Muscle layer of colon (tissue), 2 donors: Measurements from ENCODE around the gene KRT20.
"Not testable (repeated sequence)": the region's sequence is repeated elsewhere in the genome, so short reads cannot be mapped to it uniquely, and the experiment has no call there.

Experiments
- H3K27ac ChIP-seq: one replicate; pipeline ENCODE4 v1.7.0; 2013; ENCODE audit warnings: low read depth, mild to moderate bottlenecking, low read length, moderate library complexity
- H3K27me3 ChIP-seq, 2 donors: one replicate each; pipeline ENCODE4 v1.7.0; 2013; ENCODE audit warnings: low read length in 2 of 2, mild to moderate bottlenecking in 2 of 2; ENCODE audit not compliant: insufficient read depth in 2 of 2, control insufficient read depth in 1 of 2
- H3K36me3 ChIP-seq: one replicate; pipeline ENCODE4 v1.7.0; 2013; ENCODE audit warnings: mild to moderate bottlenecking, low read length; ENCODE audit not compliant: insufficient read depth
- H3K4me1 ChIP-seq: one replicate; pipeline ENCODE4 v1.7.0; 2013; ENCODE audit warnings: mild to moderate bottlenecking, low read length; ENCODE audit not compliant: insufficient read depth
- H3K4me3 ChIP-seq, 2 donors: one replicate each; pipeline ENCODE4 v1.7.0; 2013; ENCODE audit warnings: low read length in 2 of 2, low read depth in 1 of 2, mild to moderate bottlenecking in 1 of 2, moderate library complexity in 1 of 2
- H3K9ac ChIP-seq: one replicate; pipeline ENCODE4 v1.7.0; 2013; ENCODE audit warnings: low read length
- H3K9me3 ChIP-seq: one replicate; pipeline ENCODE4 v1.7.0; 2013; ENCODE audit warnings: mild to moderate bottlenecking, low read length
- donor health status: abdominal sarcoma.
- donor health status: Adenocarcinoma of cecum.

Gene KRT20, protein sequence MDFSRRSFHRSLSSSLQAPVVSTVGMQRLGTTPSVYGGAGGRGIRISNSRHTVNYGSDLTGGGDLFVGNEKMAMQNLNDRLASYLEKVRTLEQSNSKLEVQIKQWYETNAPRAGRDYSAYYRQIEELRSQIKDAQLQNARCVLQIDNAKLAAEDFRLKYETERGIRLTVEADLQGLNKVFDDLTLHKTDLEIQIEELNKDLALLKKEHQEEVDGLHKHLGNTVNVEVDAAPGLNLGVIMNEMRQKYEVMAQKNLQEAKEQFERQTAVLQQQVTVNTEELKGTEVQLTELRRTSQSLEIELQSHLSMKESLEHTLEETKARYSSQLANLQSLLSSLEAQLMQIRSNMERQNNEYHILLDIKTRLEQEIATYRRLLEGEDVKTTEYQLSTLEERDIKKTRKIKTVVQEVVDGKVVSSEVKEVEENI

DNA sequence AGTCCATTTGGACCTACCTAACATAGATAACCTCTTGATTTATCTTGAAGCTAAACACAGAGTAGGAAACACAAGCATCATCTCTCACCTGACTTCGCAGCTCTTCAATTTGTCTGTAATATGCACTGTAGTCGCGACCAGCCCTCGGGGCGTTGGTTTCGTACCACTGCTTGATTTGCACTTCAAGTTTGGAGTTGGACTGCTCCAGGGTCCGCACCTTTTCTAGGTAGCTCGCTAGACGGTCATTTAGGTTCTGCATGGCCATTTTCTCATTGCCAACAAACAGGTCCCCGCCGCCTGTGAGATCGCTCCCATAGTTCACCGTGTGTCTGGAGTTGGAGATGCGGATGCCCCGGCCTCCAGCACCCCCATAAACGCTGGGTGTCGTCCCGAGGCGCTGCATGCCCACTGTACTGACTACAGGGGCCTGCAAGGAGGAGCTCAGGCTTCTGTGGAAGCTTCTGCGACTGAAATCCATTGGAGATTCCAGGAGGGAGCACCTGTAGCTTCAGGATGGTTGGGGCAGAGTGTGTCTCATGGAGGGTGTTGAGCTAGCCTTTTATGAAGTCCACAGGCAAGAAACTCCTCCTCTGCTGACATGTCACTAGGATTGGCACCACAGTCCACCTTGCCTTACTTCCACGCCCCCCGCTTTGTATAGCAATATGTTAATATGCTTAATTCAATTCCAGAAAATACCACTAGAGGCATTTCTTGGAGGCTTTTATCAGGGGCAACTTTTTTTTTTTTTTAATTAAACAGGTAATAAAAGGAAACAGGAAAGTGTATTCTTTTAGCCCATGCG is at the start of gene KRT20:
Gene KRT20 (minus strand): TSS at position 535 of the 805 bp plus-strand sequence. CDS start 57 bp downstream, at position 478.
- Histone ChIP-seq H3K4me3 (no peak within 1 kb of the TSS), H3K9ac (no peak within 1 kb of the TSS), H3K27me3 (peaks cover 0 to 4% of the 10 kb centered on the region in 2 donors), H3K27ac (no peak within 1 kb of the TSS), H3K9me3 (no peaks in the 10 kb centered on the region), H3K36me3 (no peaks in the 10 kb centered on the region), H3K4me1 (no peaks in the 10 kb centered on the region)

DNA sequence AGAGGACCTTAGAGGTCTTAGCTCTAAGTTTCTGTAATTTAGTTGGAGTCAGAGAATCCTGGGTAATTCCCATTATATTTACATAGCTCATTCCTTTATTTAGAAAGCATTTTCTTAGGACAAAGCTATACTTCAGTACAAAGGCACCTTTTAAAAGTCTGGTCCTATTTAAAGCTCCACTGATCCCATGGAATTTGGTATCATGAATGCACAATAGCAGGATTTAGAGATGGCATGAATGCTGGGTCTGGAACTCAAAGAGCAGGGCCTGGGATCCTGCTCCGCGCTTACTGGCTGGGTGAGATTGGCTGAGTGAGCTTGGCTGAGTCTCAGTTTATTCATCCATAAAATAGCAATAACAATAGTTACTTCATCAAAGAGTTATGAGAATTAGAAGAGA is 47.6 kb upstream of the KRT20 start:
- no peaks in the 10 kb centered on the region for H3K36me3 ChIP-seq
- H3K27me3 ChIP-seq, result no peaks in the 10 kb centered on the region
- no peaks in the 10 kb centered on the region for H3K4me1 ChIP-seq
- no peak overlapping the region for H3K9ac ChIP-seq
- no peaks in the 10 kb centered on the region for H3K9me3 ChIP-seq
- H3K27ac ChIP-seq, result no peak overlapping the region
- H3K4me3 ChIP-seq, result no peak overlapping the region

DNA sequence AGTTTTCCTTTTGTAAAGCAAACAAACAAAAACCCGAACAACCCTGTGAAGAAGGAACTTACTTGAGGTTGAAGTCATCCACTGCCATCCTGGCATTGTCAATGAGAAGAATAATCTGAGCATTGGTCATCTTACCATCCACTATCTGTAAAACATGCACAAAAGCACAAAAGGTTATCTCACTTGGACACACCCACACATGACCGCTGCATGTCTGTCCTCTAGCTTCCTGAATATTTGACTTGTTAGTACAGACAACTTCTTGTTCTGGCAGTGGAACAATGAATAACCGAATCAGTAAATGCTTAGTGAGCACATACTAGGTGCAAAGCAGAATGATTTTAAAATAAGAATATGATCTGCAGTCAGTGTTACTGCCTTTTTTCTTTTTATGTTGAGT is 46.3 kb upstream of the KRT20 start:
- no peak overlapping the region for H3K9ac ChIP-seq
- H3K9me3 ChIP-seq, result no peaks in the 10 kb centered on the region
- H3K27ac ChIP-seq, result no peak overlapping the region
- no peaks in the 10 kb centered on the region for H3K4me1 ChIP-seq
- no peaks in the 10 kb centered on the region for H3K27me3 ChIP-seq
- no peaks in the 10 kb centered on the region for H3K36me3 ChIP-seq
- no peak overlapping the region for H3K4me3 ChIP-seq

DNA sequence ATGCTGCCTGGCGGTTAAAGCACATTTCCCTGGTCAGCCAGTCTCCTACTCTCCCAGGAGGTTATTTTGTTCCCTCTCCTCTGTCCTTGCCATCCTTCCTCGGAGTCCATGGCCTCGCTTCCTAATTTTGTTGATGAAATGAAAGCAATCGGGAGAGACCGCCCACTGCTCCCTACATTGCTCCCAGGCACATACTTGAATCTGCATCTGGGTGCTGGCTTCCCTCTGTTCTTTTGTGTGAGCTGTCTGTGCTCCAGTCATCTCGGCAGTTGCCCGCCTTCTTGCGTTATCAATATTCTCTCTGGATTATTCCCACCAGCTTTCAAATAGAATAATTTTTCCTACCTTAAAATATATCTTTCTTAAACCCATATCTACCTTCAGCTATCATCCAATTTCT is 41.3 kb upstream of the KRT20 start:
- H3K36me3 ChIP-seq, result no peaks in the 10 kb centered on the region
- no peak overlapping the region for H3K27ac ChIP-seq
- no peaks in the 10 kb centered on the region for H3K27me3 ChIP-seq
- no peak overlapping the region for H3K4me3 ChIP-seq
- no peak overlapping the region for H3K9ac ChIP-seq
- H3K9me3 ChIP-seq, result no peaks in the 10 kb centered on the region
- no peaks in the 10 kb centered on the region for H3K4me1 ChIP-seq

DNA sequence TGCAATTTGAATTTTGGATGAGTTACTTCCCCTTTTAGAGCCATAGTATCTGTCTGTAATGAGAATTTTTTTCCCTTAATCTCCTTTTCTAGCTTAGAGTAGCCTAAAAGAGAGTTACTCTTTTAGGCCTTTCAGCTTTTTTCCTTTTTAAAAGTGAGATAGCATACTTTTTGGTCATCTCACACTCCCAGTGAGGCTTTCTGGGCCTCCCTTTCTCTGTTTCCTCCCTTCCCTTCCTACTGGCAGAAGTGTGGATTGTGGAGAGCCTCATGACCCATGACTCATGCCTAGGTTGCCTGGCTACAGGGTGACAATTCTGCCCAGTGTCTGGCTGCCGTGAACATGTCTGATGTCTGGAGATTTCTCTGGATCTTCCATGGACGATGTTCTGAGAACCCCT is 37.2 kb upstream of the KRT20 start:
- H3K36me3 ChIP-seq, result no peaks in the 10 kb centered on the region
- H3K27me3 ChIP-seq, result no peaks in the 10 kb centered on the region
- H3K4me1 ChIP-seq, result no peaks in the 10 kb centered on the region
- no peak overlapping the region for H3K9ac ChIP-seq
- no peak overlapping the region for H3K27ac ChIP-seq
- H3K9me3 ChIP-seq, result no peaks in the 10 kb centered on the region
- no peak overlapping the region for H3K4me3 ChIP-seq

DNA sequence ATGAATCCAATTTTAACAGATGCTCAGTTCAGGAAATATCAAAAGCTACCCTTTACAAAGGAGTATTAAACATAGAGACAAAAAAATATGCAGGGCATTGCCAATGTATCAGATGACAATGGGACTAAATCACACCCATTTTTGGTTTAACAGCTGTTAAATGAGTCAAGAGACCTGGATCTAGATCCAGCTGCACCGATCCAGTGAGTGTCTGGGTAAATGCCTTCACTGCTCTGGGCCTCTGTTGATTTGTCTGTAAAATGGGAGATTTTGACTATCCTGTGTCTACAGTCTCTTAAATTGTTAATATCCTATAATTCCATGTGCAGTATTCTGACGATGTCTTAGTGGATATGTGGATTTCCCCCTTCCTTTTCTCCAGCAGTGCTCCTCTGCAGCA is 36.0 kb upstream of the KRT20 start:
- Histone ChIP-seq H3K27me3 (no peaks in the 10 kb centered on the region), H3K27ac (no peak overlapping the region), H3K9ac (no peak overlapping the region), H3K4me1 (no peaks in the 10 kb centered on the region), H3K9me3 (no peaks in the 10 kb centered on the region), H3K36me3 (no peaks in the 10 kb centered on the region), H3K4me3 (no peak overlapping the region)

DNA sequence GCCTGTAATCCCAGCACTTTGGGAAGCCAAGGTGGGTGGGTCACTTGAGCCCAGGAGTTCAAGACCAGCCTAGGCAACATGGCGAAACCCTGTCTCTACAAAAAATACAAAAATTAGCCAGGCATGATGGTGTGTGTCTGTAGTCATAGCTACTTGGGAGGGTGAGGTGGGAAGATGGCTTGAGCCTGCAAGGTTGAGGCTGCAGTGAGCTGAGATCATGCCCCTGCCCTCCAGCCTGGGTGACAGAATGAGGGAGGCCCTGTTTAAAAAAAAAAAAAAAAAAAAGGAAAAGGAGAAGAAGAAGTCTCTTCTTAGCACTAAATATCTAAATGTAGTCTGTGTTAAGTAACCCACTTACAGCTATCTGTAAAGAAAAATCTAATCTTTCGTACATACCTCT is 32.1 kb upstream of the KRT20 start:
- H3K27me3 ChIP-seq, H3K9ac ChIP-seq, H3K9me3 ChIP-seq, H3K4me3 ChIP-seq, H3K27ac ChIP-seq, H3K4me1 ChIP-seq, H3K36me3 ChIP-seq: not testable (repeated sequence)

DNA sequence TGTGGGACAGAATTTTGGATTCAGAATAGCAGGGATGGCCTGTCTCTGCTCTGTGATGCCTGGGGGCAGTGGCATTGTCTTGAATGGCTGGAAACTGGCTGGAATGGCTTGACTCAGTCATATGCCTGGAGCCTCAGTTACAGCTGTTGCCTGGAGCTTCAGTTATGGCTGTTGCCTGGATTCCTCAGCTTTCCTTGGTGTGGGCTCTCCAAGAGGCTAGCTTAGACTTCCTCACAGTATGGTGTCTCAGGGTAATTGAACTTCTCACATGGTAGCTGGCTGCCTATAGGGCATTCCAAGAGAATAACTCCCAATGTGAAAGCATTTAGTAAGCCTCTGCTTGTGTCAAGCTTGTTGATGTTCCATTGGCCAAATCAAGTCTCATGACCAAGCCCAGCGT is 31.3 kb upstream of the KRT20 start:
- H3K27ac ChIP-seq, result no peak overlapping the region
- H3K9me3 ChIP-seq, result no peaks in the 10 kb centered on the region

DNA sequence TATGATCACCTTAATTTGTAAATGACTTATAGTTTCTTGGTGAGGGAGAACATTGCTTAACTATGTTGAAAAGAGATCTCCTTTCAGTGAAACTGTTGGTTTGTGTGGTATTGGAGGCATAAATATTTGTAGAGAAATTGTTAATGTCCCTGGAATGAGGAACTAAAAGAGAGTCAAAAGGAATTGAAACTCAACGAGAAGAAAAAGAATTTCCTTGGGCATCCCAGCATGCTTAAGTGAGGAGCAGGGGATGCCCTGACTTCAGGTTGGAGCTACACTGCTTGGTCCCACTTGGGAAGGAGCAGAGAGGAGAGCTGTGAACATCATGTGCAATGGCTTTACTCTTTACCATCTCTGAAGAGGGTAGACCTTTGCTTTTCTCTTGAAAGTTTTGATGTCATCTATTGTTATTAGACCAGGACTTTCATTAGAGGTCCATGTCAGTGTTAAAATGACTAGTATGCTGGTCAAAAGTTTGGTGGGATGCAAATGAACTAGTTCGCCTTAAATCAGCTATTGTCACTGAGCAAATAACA is 30.7 kb upstream of the KRT20 start:
- Histone ChIP-seq H3K9me3 (no peaks in the 10 kb centered on the region), H3K4me1 (peaks cover under 1% of the 10 kb centered on the region), H3K27ac (no peak overlapping the region)

More for the DNA sequence above, 31.3 kb upstream of the KRT20 start:
- Histone ChIP-seq H3K36me3 (no peaks in the 10 kb centered on the region), H3K9ac (no peak overlapping the region), H3K4me3 (no peak overlapping the region), H3K27me3 (no peaks in the 10 kb centered on the region), H3K4me1 (no peaks in the 10 kb centered on the region)

DNA sequence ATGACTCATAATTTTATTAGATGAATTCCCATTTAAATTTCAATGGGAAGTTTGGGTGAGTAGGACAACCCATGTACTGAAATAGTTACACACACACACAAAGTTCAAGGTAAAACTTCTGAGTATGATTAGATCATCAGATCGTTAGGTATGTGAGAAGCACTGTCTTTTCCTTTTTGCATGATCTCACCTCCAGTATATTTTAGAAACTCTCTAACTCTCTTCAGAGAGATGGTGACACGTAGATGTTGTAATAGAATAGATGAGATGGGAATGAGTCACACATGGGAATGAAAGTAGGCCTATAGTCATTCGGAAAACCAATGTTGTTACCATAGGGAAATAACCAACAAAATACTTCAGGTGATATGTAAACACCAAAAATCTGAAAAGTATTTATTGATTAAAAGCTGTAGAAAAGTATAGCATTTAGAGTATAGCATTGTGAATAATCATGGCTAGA is 30.2 kb upstream of the KRT20 start:
- Histone ChIP-seq H3K4me3 (no peak overlapping the region), H3K4me1 (peaks cover 7% of the 10 kb centered on the region), H3K36me3 (no peaks in the 10 kb centered on the region), H3K9ac (no peak overlapping the region), H3K27me3 (no peaks in the 10 kb centered on the region), H3K27ac (no peak overlapping the region), H3K9me3 (no peaks in the 10 kb centered on the region)

More for the DNA sequence above, 30.7 kb upstream of the KRT20 start:
- Histone ChIP-seq H3K27me3 (no peaks in the 10 kb centered on the region), H3K36me3 (no peaks in the 10 kb centered on the region), H3K4me3 (no peak overlapping the region), H3K9ac (no peak overlapping the region)

DNA sequence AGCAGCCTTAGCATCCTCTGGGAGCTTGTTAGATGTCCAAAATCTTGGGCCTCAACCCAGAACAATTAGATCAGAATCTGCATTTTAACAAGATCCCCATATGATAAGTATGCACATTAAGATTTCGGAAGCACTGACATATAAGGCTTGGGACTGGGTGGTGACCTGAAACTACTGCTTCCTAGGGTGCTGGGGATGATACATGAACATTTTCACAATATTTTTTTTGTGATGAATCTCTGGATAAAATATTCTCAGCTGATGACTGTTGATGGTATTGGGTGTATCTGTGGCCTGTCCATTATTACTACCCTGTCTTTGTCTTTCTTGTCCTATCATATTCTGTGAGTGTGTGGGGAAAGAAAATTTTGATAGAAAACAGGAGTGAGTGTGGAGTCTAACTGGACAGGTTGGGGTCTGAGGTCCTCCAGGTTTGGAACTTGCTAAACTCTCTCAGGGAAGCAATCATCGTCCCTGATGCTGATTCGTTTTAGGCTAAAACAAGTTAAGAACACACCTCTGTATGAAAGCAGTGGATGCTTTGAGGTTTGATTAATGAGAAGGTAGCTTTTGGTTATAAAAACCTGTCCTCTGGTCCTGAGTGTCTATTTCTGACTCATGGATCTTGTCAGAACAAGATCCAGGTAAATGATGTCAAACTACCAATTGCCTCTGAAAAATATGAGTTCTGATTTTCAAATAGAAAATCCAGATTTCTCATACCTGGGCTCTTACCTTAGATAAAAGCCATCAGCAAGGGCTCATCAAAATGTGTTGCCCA is 29.2 kb upstream of the KRT20 start:
- no peaks in the 10 kb centered on the region for H3K36me3 ChIP-seq
- H3K4me1 ChIP-seq, result peaks cover 16% of the 10 kb centered on the region
- no peak overlapping the region for H3K27ac ChIP-seq

More for the DNA sequence above, 29.2 kb upstream of the KRT20 start:
- Histone ChIP-seq H3K9ac (no peak overlapping the region), H3K4me3 (no peak overlapping the region), H3K9me3 (no peaks in the 10 kb centered on the region), H3K27me3 (no peaks in the 10 kb centered on the region)
